Tibial artery (tissue), 4 donors: ENCODE measurements around the gene OR52E6.

Experiments
- DNase-seq, 2 donors: peaks; one replicate each; pipeline ENCODE4 v3.0.0-alpha.2; 2019
- H3K27ac ChIP-seq, 2 donors: fragments of 200-600 bp; sonication (generic) in 1 of 2; 1 replicate in 1 of 2; 2 replicates in 1 of 2; pipeline ENCODE4 v1.5.1; 2018 to 2019; ENCODE audit warnings: mild to moderate bottlenecking in 1 of 2
- H3K27me3 ChIP-seq, 2 donors: fragments of 200-600 bp; sonication (generic) in 1 of 2; one replicate each; pipeline versions ENCODE4 v1.5.1 to v1.6.0; 2016 to 2019
- H3K36me3 ChIP-seq, 3 donors: fragments of 200-600 bp; sonication (generic) in 2 of 3; one replicate each; pipeline ENCODE4 v1.5.1; 2016 to 2019; ENCODE audit warnings: mild to moderate bottlenecking in 2 of 3
- H3K4me1 ChIP-seq, 4 donors: fragments of 200-600 bp; sonication (generic) in 2 of 4; 1 replicate in 3 of 4; 2 replicates in 1 of 4; pipeline ENCODE4 v1.5.1; 2016 to 2019
- H3K4me3 ChIP-seq, 2 donors: fragments of 200-600 bp; sonication (generic) in 1 of 2; 1 replicate in 1 of 2; 2 replicates in 1 of 2; pipeline ENCODE4 v1.5.1; 2018 to 2019; ENCODE audit warnings: mild to moderate bottlenecking in 2 of 2
- H3K9me3 ChIP-seq, 3 donors: fragments of 200-600 bp; sonication (generic) in 1 of 3; one replicate each; pipeline ENCODE4 v1.5.1; 2016 to 2019
- CTCF ChIP-seq, 2 experiments: fragments of 200-600 bp in 1 of 2; fragments of 450-650 bp in 1 of 2; IDR thresholded peaks; one replicate each; pipeline ENCODE4 v1.5.1; 2017 to 2019; ENCODE audit warnings: antibody characterized with exemption in 2 of 2, mild to moderate bottlenecking in 1 of 2, moderate library complexity in 1 of 2
- intact Hi-C: fragments of 100-400 bp; cut with DNase I; formaldehyde crosslinking; loops from one replicate; pipeline ENCODE4 v1.15.0; 2023; ENCODE audit warnings: low total_unique reads

Gene OR52E6

GRCh38 chr11:5837695-5838094 lies 4.0 kb downstream of the OR52E6 start:
- H3K27me3 ChIP-seq = no peaks in the 10 kb centered on the region
- no peak overlapping the region for H3K27ac ChIP-seq
- TF ChIP-seq CTCF (IDR thresholded peaks at IDR 0.05) = no peak
- DNase-seq = no peak
- intact Hi-C loops = no loop called here
- H3K36me3 ChIP-seq = no peaks in the 10 kb centered on the region
- no peak overlapping the region for H3K4me3 ChIP-seq
- H3K4me1 ChIP-seq = no peaks in the 10 kb centered on the region
- H3K9me3 ChIP-seq = no peaks in the 10 kb centered on the region

DNA sequence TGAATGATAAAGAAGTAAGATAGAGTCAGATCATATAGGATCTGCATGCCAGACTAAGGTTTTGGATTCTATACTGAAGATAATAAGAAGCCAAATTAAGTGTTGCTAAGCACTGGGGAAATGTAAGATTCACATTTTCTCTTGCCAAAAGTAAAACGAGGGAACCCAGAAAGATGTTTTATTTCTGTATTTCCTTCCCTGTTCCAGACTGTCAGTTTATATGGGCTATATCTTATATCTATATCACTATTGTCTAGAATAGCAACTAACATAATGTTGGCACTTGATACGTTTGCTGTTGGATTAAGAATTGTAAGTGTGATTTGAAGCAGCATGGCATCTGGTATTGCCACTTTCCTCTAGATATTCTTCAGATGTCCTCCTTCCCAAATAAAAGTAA lies 8.3 kb downstream of the OR52E6 start:
- no peak for DNase-seq
- TF ChIP-seq CTCF (IDR thresholded peaks at IDR 0.05) = no peak
- intact Hi-C loops = no loop called here
- H3K27ac ChIP-seq = no peak overlapping the region
- H3K36me3 ChIP-seq = no peaks in the 10 kb centered on the region
- no peaks in the 10 kb centered on the region for H3K4me1 ChIP-seq
- no peaks in the 10 kb centered on the region for H3K9me3 ChIP-seq
- H3K27me3 ChIP-seq = no peaks in the 10 kb centered on the region
- no peak overlapping the region for H3K4me3 ChIP-seq

- DNase-seq = no peak
- Histone ChIP-seq H3K9me3 (no peaks in the 10 kb centered on the region), H3K36me3 (no peaks in the 10 kb centered on the region), H3K4me1 (no peaks in the 10 kb centered on the region), H3K27me3 (no peaks in the 10 kb centered on the region), H3K27ac (no peak overlapping the region), H3K4me3 (no peak overlapping the region)
- TF ChIP-seq CTCF (IDR thresholded peaks at IDR 0.05) = no peak
- intact Hi-C loops = no loop called here
Measured at GRCh38 chr11:5831196-5831829, 10.4 kb downstream of the OR52E6 start.

- DNase-seq = no peak
- Histone ChIP-seq H3K27me3 (no peaks in the 10 kb centered on the region), H3K9me3 (no peaks in the 10 kb centered on the region), H3K4me1 (no peaks in the 10 kb centered on the region), H3K27ac (no peak overlapping the region), H3K4me3 (no peak overlapping the region), H3K36me3 (no peaks in the 10 kb centered on the region)
- no peak for TF ChIP-seq CTCF (IDR thresholded peaks at IDR 0.05)
- intact Hi-C loops = no loop called here
Measured at GRCh38 chr11:5818245-5818886, 23.3 kb downstream of the OR52E6 start.

DNA sequence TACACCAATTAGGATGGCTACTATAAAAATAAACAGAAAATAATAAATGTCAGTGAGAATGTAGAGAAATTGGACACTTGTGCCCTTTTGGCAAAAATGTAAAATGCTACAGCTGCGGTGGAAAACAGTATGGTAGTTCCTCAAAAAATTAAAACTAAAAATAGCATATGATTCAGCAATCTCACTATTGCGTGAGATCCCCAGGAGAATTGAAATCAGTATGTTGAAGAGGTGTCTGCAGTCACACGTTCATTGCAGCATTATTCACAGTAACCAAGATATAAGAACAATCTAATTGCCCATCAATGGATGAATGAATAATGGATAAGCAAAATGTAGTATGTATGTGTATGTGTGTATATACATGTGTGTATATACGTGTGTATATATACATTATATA lies 26.2 kb downstream of the OR52E6 start:
- Histone ChIP-seq H3K4me3 (no peak overlapping the region), H3K4me1 (no peaks in the 10 kb centered on the region), H3K9me3 (no peaks in the 10 kb centered on the region), H3K27ac (no peak overlapping the region), H3K27me3 (no peaks in the 10 kb centered on the region), H3K36me3 (no peaks in the 10 kb centered on the region)
- TF ChIP-seq CTCF (IDR thresholded peaks at IDR 0.05) = no peak
- intact Hi-C loops = no loop called here
- DNase-seq = no peak
